Panc1 (cell line): Measurements from ENCODE around the gene SLF2. TPM values are rescaled to one million over a fixed set of nuclear protein-coding genes. Genes with fewer than 3 reads are reported as not detected.
A peak's percentile ranks its signal among the peaks of the same experiment; 100 is the strongest.

Experiments
- ATAC-seq: fragments of 200-7000 bp; cut with Tn5 transposase; 2 replicates; pipeline ENCODE4 v1.9.1; 2020; ENCODE audit warnings: mild to moderate bottlenecking, moderate library complexity
- BruUV-seq: library from RNA; stranded (reverse); fragments of 400-500 nt; replicated peaks from 2 replicates; lab custom pipeline; 2021; lab: Mats Ljungman, UMichigan
- CTCF ChIA-PET: fragments of 300-600 bp; sonication (Branson Sonifier 250); formaldehyde crosslinking; loops from one replicate; lab custom pipeline; 2022; ENCODE audit warnings: antibody characterized with exemption; lab: Charles Lee
- POLR2A ChIA-PET: fragments of 300-600 bp; sonication (Branson Sonifier 250); formaldehyde crosslinking; loops from one replicate; lab custom pipeline; 2022; ENCODE audit warnings: antibody characterized with exemption; lab: Charles Lee
- DNase-seq: peaks from one replicate; pipeline ENCODE4 v3.0.0-alpha.2; 2010; ENCODE audit warnings: low read depth, low spot score
- H3K27ac ChIP-seq: 2 replicates; pipeline ENCODE4 v1.5.1; 2011; ENCODE audit warnings: mild to moderate bottlenecking, low read length, inconsistent platforms
- H3K27me3 ChIP-seq: fragments of 200-500 bp; sonication (Bioruptor generic); 2 replicates; pipeline ENCODE4 v1.6.0; 2014; ENCODE audit warnings: low read length, inconsistent platforms; ENCODE audit not compliant: control insufficient read depth, insufficient read depth
- H3K36me3 ChIP-seq: fragments of 200-500 bp; sonication (Bioruptor generic); 2 replicates; pipeline ENCODE4 v1.5.1; 2014; ENCODE audit warnings: inconsistent platforms, mild to moderate bottlenecking, low read length, moderate library complexity; ENCODE audit not compliant: control insufficient read depth, insufficient read depth
- H3K4me1 ChIP-seq: 2 replicates; pipeline ENCODE4 v1.5.1; 2011; ENCODE audit warnings: inconsistent platforms, mild to moderate bottlenecking, low read length, moderate library complexity; ENCODE audit not compliant: control insufficient read depth, insufficient read depth
- H3K4me3 ChIP-seq, 2 experiments: 2 replicates each; pipeline ENCODE4 v1.5.1; 2011 to 2012; ENCODE audit warnings: low read depth in 2 of 2, low read length in 2 of 2, mild to moderate bottlenecking in 2 of 2, inconsistent platforms in 1 of 2, moderate library complexity in 1 of 2
- H3K9me3 ChIP-seq: fragments of 200-500 bp; sonication (Bioruptor generic); 2 replicates; pipeline ENCODE4 v1.5.1; 2014; ENCODE audit warnings: low read depth, mild to moderate bottlenecking, inconsistent platforms, low read length, moderate library complexity; ENCODE audit not compliant: control insufficient read depth, insufficient read depth
- POLR2AphosphoS5 ChIP-seq: IDR thresholded peaks from 2 replicates; pipeline ENCODE4 v1.6.1; 2012; ENCODE audit warnings: mild to moderate bottlenecking, low read depth, low read length, moderate library complexity
- REST ChIP-seq, 2 experiments: IDR thresholded peaks; 2 replicates each; pipeline ENCODE4 v1.6.1; 2011 to 2012; ENCODE audit warnings: low read depth in 2 of 2, control low read depth in 1 of 2, low read length in 1 of 2, mild to moderate bottlenecking in 1 of 2, moderate library complexity in 1 of 2; ENCODE audit not compliant: insufficient read depth in 1 of 2
- SIN3A ChIP-seq: IDR thresholded peaks from 2 replicates; pipeline ENCODE4 v1.6.1; 2012; ENCODE audit warnings: low read depth, mild to moderate bottlenecking, low read length, moderate library complexity, borderline replicate concordance; ENCODE audit not compliant: insufficient read depth
- TCF7L2 ChIP-seq: IDR thresholded peaks from 2 replicates; pipeline ENCODE4 v1.6.1; 2011; ENCODE audit warnings: mild to moderate bottlenecking, low read depth, low read length, inconsistent platforms
- in situ Hi-C: cut with HindIII; loops from 2 replicates; pipeline ENCODE4 v1.10.0; 2016; ENCODE audit warnings: low sequenced_read_pairs, low pct_unique_long_range_greater_than_20kb
- intact Hi-C: fragments of 100-400 bp; cut with micrococcal nuclease; formaldehyde crosslinking; loops from one replicate; pipeline ENCODE4 v1.10.0; 2022; ENCODE audit not compliant: unreplicated experiment
- total RNA-seq: library from RNA; stranded (reverse); gene quantifications from one replicate; pipeline ENCODE4 v1.2.1, GENCODE V29; 2021; ENCODE audit not compliant: unreplicated experiment
- TF ChIP-seq, protein P1 (sequence below): fragments of 450-650 bp; IDR thresholded peaks from 2 replicates; pipeline ENCODE4 v1.5.1; 2017; ENCODE audit warnings: mild to moderate bottlenecking

The SLF2 gene
- total RNA-seq, 1 experiment from 2014 or later, result 38.8 TPM

DNA sequence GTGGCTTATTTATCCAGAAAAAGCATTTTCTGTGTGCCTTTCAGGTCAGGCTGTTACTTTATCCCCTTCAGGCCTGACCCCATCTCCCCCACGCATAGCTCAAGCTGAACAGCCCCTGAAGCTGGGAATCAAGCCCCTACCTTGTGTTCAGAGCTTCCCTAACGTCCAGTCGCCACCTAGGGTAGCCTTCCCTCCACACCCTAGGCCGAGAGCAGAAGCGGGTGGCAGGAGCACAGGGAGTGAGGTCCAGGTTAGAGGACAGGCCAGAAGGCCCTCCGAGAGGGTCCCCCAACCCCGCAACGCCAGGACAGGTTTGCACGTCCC is 56.1 kb downstream of the SLF2 start:
- Histone ChIP-seq H3K27me3 (no peaks in the 10 kb centered on the region), H3K9me3 (no peaks in the 10 kb centered on the region), H3K36me3 (0 out of 2 replicates have a peak, but pooled peaks cover 1% of the 10 kb centered on the region), H3K4me3 (peak overlapping the region; percentile 51 to 56), H3K27ac (peak overlapping the region; percentile 15; the same call in 1 of the 2 replicates), H3K4me1 (peaks cover 10% of the 10 kb centered on the region)
- TF ChIP-seq, protein P1, sequence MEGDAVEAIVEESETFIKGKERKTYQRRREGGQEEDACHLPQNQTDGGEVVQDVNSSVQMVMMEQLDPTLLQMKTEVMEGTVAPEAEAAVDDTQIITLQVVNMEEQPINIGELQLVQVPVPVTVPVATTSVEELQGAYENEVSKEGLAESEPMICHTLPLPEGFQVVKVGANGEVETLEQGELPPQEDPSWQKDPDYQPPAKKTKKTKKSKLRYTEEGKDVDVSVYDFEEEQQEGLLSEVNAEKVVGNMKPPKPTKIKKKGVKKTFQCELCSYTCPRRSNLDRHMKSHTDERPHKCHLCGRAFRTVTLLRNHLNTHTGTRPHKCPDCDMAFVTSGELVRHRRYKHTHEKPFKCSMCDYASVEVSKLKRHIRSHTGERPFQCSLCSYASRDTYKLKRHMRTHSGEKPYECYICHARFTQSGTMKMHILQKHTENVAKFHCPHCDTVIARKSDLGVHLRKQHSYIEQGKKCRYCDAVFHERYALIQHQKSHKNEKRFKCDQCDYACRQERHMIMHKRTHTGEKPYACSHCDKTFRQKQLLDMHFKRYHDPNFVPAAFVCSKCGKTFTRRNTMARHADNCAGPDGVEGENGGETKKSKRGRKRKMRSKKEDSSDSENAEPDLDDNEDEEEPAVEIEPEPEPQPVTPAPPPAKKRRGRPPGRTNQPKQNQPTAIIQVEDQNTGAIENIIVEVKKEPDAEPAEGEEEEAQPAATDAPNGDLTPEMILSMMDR, result no peak
- TF ChIP-seq SIN3A (no peak), POLR2AphosphoS5 (no peak), REST (IDR thresholded peaks at IDR 0.05; ENCODE audit: insufficient read depth in 1 of 2, low read depth in 2 of 2, low read length in 1 of 2) (no peak), TCF7L2 (no peak)
- BruUV-seq, result no TSS peak
- in situ Hi-C loops (no loop called here), intact Hi-C loops (no loop called here)
- ChIA-PET CTCF (interaction anchor here (1.0 kb wide), 1 partner anchor 43 kb away, joined by 4 read pairs; no protein-coding TSS in a partner anchor), POLR2A (no interaction called here)
- ATAC-seq, result peak; percentile 58
- no peak for DNase-seq

- BruUV-seq, result no TSS peak
- Histone ChIP-seq H3K4me3 (peak within 1 kb of the TSS; percentile 51 to 56), H3K27ac (peak within 1 kb of the TSS; percentile 30; the same call in 1 of the 2 replicates), H3K4me1 (peaks cover 10% of the 10 kb centered on the region), H3K9me3 (no peaks in the 10 kb centered on the region), H3K36me3 (no peaks in the 10 kb centered on the region), H3K27me3 (no peaks in the 10 kb centered on the region)
- TF ChIP-seq, protein P1, result peak; percentile 89
- TF ChIP-seq REST (IDR thresholded peaks at IDR 0.05; ENCODE audit: insufficient read depth in 1 of 2, low read depth in 2 of 2, low read length in 1 of 2), result no peak
- ChIA-PET POLR2A (no interaction called here), CTCF (interaction anchor here (1.0 to 1.6 kb wide), 3 partner anchors 27 to 45 kb away, joined by 4 to 11 read pairs (median 4); no protein-coding TSS in a partner anchor)
- ATAC-seq, result peak; percentile 87
- in situ Hi-C loops (no loop called here), intact Hi-C loops (no loop called here)
- DNase-seq, result peak; percentile 13
Observed at GRCh38 chr10:100969187-100970075, 56.7 kb downstream of the SLF2 start, which contains the start of gene SEMA4G. Gene SEMA4G (plus strand): TSS chr10:100969504. CDS start chr10:100972913, 3,409 bp downstream.
